BE2C (cell line): ENCODE measurements around the gene AP1B1.
A peak's percentile ranks its signal among the peaks of the same experiment; 100 is the strongest.

ENCODE experiments used
- DNase-seq: peaks from one replicate; pipeline ENCODE4 v3.0.0-alpha.2; 2020
- H3K27me3 ChIP-seq: fragments of 250-450 bp; sonication (Bioruptor Pico); 2 replicates; pipeline ENCODE4 v1.5.1; 2020; ENCODE audit warnings: mild to moderate bottlenecking
- H3K36me3 ChIP-seq: fragments of 250-450 bp; sonication (Bioruptor Pico); 2 replicates; pipeline ENCODE4 v1.5.1; 2020; ENCODE audit warnings: mild to moderate bottlenecking
- H3K4me1 ChIP-seq: fragments of 250-450 bp; sonication (Bioruptor Pico); 2 replicates; pipeline ENCODE4 v1.5.1; 2020
- H3K4me3 ChIP-seq: 2 replicates; pipeline ENCODE4 v1.5.1; 2011; ENCODE audit warnings: low read depth, low read length
- H3K9me3 ChIP-seq: fragments of 250-450 bp; sonication (Bioruptor Pico); 2 replicates; pipeline ENCODE4 v1.5.1; 2020
- CTCF ChIP-seq: IDR thresholded peaks from 2 replicates; pipeline ENCODE4 v1.5.1; 2012; ENCODE audit warnings: mild to moderate bottlenecking, low read depth, low read length

AP1B1 gene

GRCh38 chr22:29400576-29400975 is 12.2 kb upstream of the AP1B1 start:
- Histone ChIP-seq H3K4me1 (no peaks in the 10 kb centered on the region), H3K36me3 (no peaks in the 10 kb centered on the region), H3K27me3 (no peaks in the 10 kb centered on the region), H3K4me3 (no peak overlapping the region), H3K9me3 (no peaks in the 10 kb centered on the region)
- TF ChIP-seq CTCF, result no peak
- no peak for DNase-seq

DNA sequence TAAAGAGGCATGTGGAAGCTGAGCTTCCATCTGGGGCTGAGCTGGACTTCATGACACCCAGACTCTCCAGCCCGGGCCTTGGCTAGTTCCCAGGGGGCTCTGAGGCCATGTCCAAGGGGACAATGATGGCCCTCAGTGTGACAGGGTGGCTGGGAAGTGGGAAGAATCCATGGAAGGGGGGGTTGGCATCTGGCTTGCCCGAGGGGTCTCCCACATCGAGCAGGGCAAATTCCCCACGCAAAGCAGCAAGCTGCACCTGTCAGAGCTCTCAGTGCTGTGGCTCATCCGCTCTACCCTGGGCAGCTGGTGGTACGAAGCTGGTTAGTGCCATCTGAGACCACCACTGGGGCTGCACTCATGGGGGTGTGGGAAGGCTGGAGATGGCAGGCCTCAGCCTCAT is 9.4 kb upstream of the AP1B1 start:
- no peaks in the 10 kb centered on the region for H3K4me1 ChIP-seq
- DNase-seq, result no peak
- no peaks in the 10 kb centered on the region for H3K27me3 ChIP-seq
- no peaks in the 10 kb centered on the region for H3K9me3 ChIP-seq
- no peaks in the 10 kb centered on the region for H3K36me3 ChIP-seq
- no peak overlapping the region for H3K4me3 ChIP-seq
- TF ChIP-seq CTCF, result no peak

DNA sequence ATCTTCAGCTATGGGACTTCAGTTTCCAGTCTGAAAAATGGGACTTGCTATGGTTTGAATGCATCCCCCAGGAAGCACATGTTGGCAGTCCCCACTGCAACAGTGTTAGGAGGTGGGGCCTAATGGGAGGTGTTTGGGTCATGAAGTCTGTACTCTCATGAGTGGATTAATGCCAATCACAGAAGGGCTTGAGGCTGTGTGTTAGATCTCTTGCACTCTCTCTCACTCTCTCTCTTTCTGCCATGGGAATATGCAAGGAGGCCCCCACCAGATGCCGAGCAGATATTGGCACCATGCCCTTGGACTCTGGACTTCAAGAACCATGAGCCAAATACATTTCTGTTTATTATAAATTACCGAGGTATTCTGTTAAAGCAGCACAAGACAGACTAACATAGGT is 7.8 kb upstream of the AP1B1 start:
- Histone ChIP-seq H3K36me3 (no peaks in the 10 kb centered on the region), H3K4me1 (no peaks in the 10 kb centered on the region), H3K27me3 (no peaks in the 10 kb centered on the region), H3K9me3 (no peaks in the 10 kb centered on the region), H3K4me3 (no peak overlapping the region)
- no peak for TF ChIP-seq CTCF
- DNase-seq, result no peak

DNA sequence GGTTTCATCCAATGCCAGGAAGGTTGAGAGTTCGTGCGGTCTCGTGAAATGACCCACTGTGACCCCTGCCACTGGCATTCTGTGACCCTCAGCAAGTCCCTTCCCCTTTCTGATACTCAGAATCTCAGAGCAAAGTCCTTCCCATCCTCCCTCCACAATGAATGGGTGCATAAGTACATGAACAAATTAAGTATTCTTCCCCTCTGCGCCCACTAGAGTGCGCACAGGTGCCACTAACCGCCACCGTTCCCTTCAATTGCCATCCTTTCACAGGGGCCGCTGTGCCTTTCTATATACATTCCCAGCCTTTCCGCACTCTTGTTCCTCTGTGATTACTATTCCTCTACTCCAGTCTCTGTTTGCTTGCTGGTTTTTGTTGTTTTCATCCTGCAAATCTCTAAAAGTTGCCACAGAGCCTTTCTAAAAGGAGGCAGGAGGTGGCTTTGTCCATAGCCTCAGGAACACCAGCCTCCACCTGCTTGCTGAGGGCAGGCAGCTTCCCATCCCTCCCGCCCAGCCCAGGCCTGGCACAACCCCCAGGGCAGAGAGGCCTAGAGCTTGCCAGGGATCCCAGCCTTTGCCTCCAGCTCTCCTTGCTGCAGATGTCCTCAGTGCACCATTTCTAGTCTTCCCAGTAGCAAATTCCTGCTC is 6.7 kb upstream of the AP1B1 start:
- no peaks in the 10 kb centered on the region for H3K36me3 ChIP-seq
- DNase-seq, result peak; percentile 80
- no peaks in the 10 kb centered on the region for H3K27me3 ChIP-seq
- no peaks in the 10 kb centered on the region for H3K4me1 ChIP-seq
- no peak overlapping the region for H3K4me3 ChIP-seq
- TF ChIP-seq CTCF, result peak; percentile 91
- H3K9me3 ChIP-seq, result no peaks in the 10 kb centered on the region

DNA sequence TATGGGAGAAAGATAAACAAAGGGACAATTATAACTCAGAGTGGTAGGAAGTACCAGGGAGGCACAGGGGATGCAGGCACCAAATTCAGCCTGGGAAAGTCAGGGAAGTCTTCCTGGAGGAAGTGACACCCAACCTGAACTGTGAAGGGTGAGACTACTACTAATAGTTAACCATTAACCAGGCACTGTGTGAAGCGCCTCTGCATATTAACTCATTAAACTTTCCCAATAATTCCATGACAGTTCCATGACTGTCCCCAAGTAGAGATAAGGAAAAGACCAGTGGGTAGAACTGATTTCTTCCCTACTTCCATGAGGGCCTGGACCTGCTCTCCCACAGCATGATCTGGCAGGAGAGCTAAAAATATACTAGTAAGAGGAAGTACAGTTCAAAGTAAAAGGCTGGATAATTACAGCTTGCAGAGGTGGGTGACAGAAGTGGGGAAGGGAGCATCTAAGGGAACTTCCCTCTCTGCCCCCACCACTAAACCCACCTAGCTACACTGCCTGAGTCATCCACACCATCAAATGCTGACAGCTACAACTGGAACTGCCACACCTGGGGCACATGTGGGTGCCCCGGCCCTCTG is 4.7 kb upstream of the AP1B1 start:
- Histone ChIP-seq H3K9me3 (no peaks in the 10 kb centered on the region), H3K36me3 (no peaks in the 10 kb centered on the region), H3K27me3 (no peaks in the 10 kb centered on the region), H3K4me1 (no peaks in the 10 kb centered on the region), H3K4me3 (no peak overlapping the region)
- TF ChIP-seq CTCF, result no peak
- DNase-seq, result no peak

DNA sequence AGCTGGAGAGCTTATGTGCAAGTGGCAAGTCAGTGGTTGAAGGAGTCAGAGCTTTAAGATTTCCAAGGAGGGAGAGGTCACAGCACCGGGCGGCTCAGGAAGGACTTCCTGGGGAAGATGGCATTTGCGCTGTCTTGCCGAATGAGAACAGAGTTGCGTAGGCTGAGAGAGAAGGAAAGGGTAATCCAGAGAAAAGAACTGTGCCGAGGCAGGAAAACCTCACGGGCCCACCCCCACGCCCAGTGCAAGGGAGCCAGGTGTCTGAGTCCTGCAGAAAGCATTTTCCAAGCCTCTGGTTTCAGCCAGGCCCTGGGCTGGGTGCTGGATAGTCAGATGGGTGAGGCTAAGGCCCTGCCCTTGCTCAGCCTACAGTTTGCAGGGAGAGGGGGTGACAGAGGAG is 3.2 kb upstream of the AP1B1 start:
- peaks cover 3% of the 10 kb centered on the region; the same call in 1 of the 2 replicates for H3K4me1 ChIP-seq
- H3K9me3 ChIP-seq, result no peaks in the 10 kb centered on the region
- H3K36me3 ChIP-seq, result no peaks in the 10 kb centered on the region
- no peak overlapping the region for H3K4me3 ChIP-seq
- no peak for TF ChIP-seq CTCF
- DNase-seq, result no peak
- no peaks in the 10 kb centered on the region for H3K27me3 ChIP-seq
